ENCODE measurements around the gene SORCS3.

- TF ChIP-seq, protein P1, sequence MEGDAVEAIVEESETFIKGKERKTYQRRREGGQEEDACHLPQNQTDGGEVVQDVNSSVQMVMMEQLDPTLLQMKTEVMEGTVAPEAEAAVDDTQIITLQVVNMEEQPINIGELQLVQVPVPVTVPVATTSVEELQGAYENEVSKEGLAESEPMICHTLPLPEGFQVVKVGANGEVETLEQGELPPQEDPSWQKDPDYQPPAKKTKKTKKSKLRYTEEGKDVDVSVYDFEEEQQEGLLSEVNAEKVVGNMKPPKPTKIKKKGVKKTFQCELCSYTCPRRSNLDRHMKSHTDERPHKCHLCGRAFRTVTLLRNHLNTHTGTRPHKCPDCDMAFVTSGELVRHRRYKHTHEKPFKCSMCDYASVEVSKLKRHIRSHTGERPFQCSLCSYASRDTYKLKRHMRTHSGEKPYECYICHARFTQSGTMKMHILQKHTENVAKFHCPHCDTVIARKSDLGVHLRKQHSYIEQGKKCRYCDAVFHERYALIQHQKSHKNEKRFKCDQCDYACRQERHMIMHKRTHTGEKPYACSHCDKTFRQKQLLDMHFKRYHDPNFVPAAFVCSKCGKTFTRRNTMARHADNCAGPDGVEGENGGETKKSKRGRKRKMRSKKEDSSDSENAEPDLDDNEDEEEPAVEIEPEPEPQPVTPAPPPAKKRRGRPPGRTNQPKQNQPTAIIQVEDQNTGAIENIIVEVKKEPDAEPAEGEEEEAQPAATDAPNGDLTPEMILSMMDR (IDR thresholded peaks at IDR 0.05; ENCODE audit: insufficient read depth, low read depth, low read length), result no peak
- no peak for TF ChIP-seq EZH2 (IDR thresholded peaks at IDR 0.05; ENCODE audit: insufficient read depth, low read length)
These were observed 181.0 kb downstream of the SORCS3 start for GRCh38 chr10:104822088-104822487.
